ENCODE results near the gene PGLYRP4. TPM values are rescaled to one million over a fixed set of nuclear protein-coding genes. Genes with fewer than 3 reads are reported as not detected.

Gene PGLYRP4
- total RNA-seq, 1 experiment from 2014 or later, result not detected

GRCh38 chr1:153368495-153368894 lies 19.9 kb upstream of the PGLYRP4 start:
- H4K20me1 ChIP-seq (ENCODE audit: insufficient read depth), result no peaks in the 10 kb centered on the region
- ChIA-PET POLR2A (ENCODE audit: unreplicated experiment) (no interaction called here), CTCF (no interaction called here)
- H3K27ac ChIP-seq, result no peak overlapping the region
- H3K4me1 ChIP-seq (replicated peaks; ENCODE audit: insufficient read depth), result peaks cover 76% of the 10 kb centered on the region
- no peaks in the 10 kb centered on the region for H3K36me3 ChIP-seq (ENCODE audit: low read depth)
- no peaks in the 10 kb centered on the region for H3K27me3 ChIP-seq (ENCODE audit: insufficient read depth, low read depth)
- DNase-seq, result no peak
- TF ChIP-seq EZH2 (IDR thresholded peaks at IDR 0.05; ENCODE audit: low read depth), result no peak
- TF ChIP-seq, protein P1, sequence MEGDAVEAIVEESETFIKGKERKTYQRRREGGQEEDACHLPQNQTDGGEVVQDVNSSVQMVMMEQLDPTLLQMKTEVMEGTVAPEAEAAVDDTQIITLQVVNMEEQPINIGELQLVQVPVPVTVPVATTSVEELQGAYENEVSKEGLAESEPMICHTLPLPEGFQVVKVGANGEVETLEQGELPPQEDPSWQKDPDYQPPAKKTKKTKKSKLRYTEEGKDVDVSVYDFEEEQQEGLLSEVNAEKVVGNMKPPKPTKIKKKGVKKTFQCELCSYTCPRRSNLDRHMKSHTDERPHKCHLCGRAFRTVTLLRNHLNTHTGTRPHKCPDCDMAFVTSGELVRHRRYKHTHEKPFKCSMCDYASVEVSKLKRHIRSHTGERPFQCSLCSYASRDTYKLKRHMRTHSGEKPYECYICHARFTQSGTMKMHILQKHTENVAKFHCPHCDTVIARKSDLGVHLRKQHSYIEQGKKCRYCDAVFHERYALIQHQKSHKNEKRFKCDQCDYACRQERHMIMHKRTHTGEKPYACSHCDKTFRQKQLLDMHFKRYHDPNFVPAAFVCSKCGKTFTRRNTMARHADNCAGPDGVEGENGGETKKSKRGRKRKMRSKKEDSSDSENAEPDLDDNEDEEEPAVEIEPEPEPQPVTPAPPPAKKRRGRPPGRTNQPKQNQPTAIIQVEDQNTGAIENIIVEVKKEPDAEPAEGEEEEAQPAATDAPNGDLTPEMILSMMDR (conservative IDR thresholded peaks at IDR 0.05), result no peak
- no peaks in the 10 kb centered on the region for H3K9me2 ChIP-seq (ENCODE audit: insufficient read depth)
- no peak overlapping the region for H3K4me3 ChIP-seq
- H3K79me2 ChIP-seq (ENCODE audit: low read depth), result no peaks in the 10 kb centered on the region
- intact Hi-C loops (cut with micrococcal nuclease; ENCODE audit: unreplicated experiment), result no loop called here
- H3K9me3 ChIP-seq (ENCODE audit: insufficient read depth, low read depth), result no peaks in the 10 kb centered on the region
- no peak overlapping the region for H3K4me2 ChIP-seq
- BruUV-seq (replicated peaks), result no TSS peak
- no peak overlapping the region for H2AFZ ChIP-seq
- H3F3A ChIP-seq (ENCODE audit: insufficient read depth, low read depth), result peaks cover 33% of the 10 kb centered on the region

- no peaks in the 10 kb centered on the region for H4K20me1 ChIP-seq (ENCODE audit: insufficient read depth)
- POLR2A ChIA-PET (ENCODE audit: unreplicated experiment), result no interaction called here
These were observed 18.4 kb upstream of the PGLYRP4 start for GRCh38 chr1:153367090-153367489.

DNA sequence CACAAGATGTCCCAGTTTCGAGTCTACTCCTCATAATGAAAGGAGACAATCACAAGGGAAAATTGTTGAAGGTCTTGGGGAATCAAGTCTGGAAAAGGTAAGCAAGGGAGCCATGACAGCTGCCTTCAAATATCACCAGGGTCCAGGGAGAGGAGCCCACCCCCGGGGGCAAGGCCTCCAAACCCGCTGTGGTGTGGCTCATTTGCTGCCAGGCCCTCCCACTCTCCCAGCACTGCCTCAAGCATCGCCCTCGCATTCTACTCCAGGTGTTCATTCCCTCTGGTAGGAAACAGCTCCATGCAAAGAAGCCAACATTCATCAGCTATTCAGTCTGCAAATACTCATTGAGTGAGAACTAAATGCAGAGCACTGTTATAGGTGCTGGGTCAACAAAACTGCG lies 17.6 kb upstream of the PGLYRP4 start:
- POLR2A ChIA-PET (ENCODE audit: unreplicated experiment), result interaction anchor here (0.5 kb wide), 1 partner anchor 127 kb away, joined by 3 read pairs; no protein-coding TSS in a partner anchor

More at GRCh38 chr1:153367090-153367489, 18.4 kb upstream of the PGLYRP4 start:
- H3F3A ChIP-seq (ENCODE audit: insufficient read depth, low read depth), result peaks cover 47% of the 10 kb centered on the region
- peaks cover 90% of the 10 kb centered on the region for H3K4me1 ChIP-seq (replicated peaks; ENCODE audit: insufficient read depth)
- no TSS peak for BruUV-seq (replicated peaks)
- intact Hi-C loops (cut with micrococcal nuclease; ENCODE audit: unreplicated experiment), result no loop called here
- no peaks in the 10 kb centered on the region for H3K9me3 ChIP-seq (ENCODE audit: insufficient read depth, low read depth)
- no peaks in the 10 kb centered on the region for H3K27me3 ChIP-seq (ENCODE audit: insufficient read depth, low read depth)
- no peaks in the 10 kb centered on the region for H3K36me3 ChIP-seq (ENCODE audit: low read depth)
- no peak overlapping the region for H2AFZ ChIP-seq
- H3K27ac ChIP-seq, result no peak overlapping the region
- no peak overlapping the region for H3K4me3 ChIP-seq
- DNase-seq, result no peak
- no peaks in the 10 kb centered on the region for H3K9me2 ChIP-seq (ENCODE audit: insufficient read depth)
- CTCF ChIA-PET, result no interaction called here
- TF ChIP-seq, protein P1 (conservative IDR thresholded peaks at IDR 0.05), result no peak
- TF ChIP-seq EZH2 (IDR thresholded peaks at IDR 0.05; ENCODE audit: low read depth), result no peak
- no peak overlapping the region for H3K4me2 ChIP-seq
- H3K79me2 ChIP-seq (ENCODE audit: low read depth), result no peaks in the 10 kb centered on the region

More for the DNA sequence above, 17.6 kb upstream of the PGLYRP4 start:
- TF ChIP-seq, protein P1 (conservative IDR thresholded peaks at IDR 0.05), result no peak
- no peak for TF ChIP-seq EZH2 (IDR thresholded peaks at IDR 0.05; ENCODE audit: low read depth)
- Histone ChIP-seq H3F3A (ENCODE audit: insufficient read depth, low read depth) (peaks cover 53% of the 10 kb centered on the region), H3K27ac (no peak overlapping the region), H3K4me2 (peak overlapping the region; percentile 71), H3K36me3 (ENCODE audit: low read depth) (no peaks in the 10 kb centered on the region), H4K20me1 (ENCODE audit: insufficient read depth) (no peaks in the 10 kb centered on the region), H3K27me3 (ENCODE audit: insufficient read depth, low read depth) (no peaks in the 10 kb centered on the region), H3K79me2 (ENCODE audit: low read depth) (no peaks in the 10 kb centered on the region), H3K4me3 (no peak overlapping the region), H3K4me1 (replicated peaks; ENCODE audit: insufficient read depth) (peaks cover 90% of the 10 kb centered on the region), H3K9me2 (ENCODE audit: insufficient read depth) (no peaks in the 10 kb centered on the region), H2AFZ (no peak overlapping the region), H3K9me3 (ENCODE audit: insufficient read depth, low read depth) (no peaks in the 10 kb centered on the region)
- intact Hi-C loops (cut with micrococcal nuclease; ENCODE audit: unreplicated experiment), result no loop called here
- no TSS peak for BruUV-seq (replicated peaks)
- no peak for DNase-seq
- CTCF ChIA-PET, result no interaction called here

Measured in PC-9 (cell line).